Activated CD4-positive, alpha-beta T cell treated with anti-CD3 and anti-CD28 coated beads, Interleukin-2, Interleukin-6, amounts not matched to agents 100 ng/mL and 50 ng/mL, durations not matched to agents 16 hours and 8 hours (primary cell): ENCODE data around the gene LNPEP.
"Not testable (repeated sequence)": the region's sequence is repeated elsewhere in the genome, so short reads cannot be mapped to it uniquely, and the experiment has no call there.

Source experiments
- DNase-seq: peaks from one replicate; pipeline ENCODE4 v3.0.0-alpha.2; 2020

The LNPEP gene

DNA sequence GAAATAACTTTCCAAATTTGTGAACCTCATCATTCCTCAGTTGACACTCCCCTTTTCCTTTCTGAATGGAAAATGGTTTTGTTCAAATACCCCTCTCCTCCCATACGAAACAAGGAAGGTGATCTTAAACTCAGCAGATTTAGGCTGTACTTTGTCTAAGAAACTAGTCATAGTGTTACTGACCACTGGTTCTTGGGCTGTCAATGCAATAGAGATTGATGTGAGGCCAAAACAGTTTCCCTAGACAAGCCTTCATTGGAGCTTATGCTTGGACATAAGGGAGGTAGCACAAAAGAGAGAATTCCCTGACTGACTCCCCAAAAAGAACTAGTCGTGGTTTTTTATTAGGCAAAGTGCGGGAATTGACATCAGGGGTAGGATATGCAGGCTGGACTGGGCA is 5.3 kb upstream of the LNPEP start:
- no peak for DNase-seq

DNA sequence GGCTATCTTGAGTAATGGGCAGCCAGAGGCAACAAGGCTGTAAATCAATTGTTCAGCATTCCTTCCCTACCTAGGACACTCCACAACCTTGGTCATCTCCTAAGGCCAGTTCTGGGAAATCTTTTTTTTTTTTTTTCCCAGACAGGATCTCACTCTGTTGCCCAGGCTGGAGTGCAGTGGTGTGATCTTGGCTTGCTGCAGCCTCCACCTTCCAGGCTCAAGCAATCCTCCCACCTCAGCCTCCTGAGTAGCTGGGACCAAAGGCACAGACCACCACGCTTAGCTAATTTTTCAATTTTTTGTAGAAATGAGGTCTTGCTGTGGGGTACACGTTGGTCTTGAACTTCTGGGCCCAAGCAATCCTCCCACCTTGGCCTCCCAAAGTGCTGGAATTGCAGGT is 4.8 kb upstream of the LNPEP start:
- not testable (repeated sequence) for DNase-seq

DNA sequence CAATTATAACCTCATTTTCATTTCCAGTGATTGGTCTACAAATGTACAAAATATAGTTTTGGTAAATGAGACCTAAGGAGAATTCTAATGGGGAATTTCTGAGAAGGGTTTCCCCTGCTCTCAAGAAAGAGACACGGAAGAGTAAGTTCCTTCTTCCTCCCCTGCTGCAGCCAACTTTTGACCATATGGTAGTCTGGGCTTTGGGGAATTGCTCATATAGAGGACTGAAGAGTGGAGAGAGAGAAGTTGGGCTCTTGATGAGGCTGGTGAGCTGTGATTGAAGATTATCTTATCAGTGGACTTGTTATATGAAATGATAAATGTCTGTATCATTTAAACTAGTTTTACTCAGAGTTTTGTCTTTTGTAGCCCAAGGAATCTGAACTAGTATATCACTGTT is 4.3 kb upstream of the LNPEP start:
- no peak for DNase-seq

DNA sequence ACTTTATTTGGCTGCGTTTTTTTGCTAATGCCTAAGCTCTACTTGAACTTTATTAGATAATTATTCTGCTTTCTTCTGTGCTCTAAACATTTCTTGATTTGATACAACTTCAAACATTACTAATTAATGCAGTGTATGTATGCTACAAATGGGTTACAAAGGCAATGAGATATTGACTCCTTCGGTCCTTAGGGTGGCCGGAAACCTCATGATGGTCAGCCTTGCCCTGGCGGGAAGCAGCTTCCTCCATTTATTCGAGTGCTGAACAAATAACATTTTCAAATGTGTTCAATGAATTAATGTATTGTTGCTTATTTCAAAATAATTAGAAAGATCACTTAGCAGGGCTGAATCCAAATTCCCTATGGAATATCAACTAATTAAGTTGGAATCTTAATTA is 3.9 kb upstream of the LNPEP start:
- DNase-seq, result no peak

DNA sequence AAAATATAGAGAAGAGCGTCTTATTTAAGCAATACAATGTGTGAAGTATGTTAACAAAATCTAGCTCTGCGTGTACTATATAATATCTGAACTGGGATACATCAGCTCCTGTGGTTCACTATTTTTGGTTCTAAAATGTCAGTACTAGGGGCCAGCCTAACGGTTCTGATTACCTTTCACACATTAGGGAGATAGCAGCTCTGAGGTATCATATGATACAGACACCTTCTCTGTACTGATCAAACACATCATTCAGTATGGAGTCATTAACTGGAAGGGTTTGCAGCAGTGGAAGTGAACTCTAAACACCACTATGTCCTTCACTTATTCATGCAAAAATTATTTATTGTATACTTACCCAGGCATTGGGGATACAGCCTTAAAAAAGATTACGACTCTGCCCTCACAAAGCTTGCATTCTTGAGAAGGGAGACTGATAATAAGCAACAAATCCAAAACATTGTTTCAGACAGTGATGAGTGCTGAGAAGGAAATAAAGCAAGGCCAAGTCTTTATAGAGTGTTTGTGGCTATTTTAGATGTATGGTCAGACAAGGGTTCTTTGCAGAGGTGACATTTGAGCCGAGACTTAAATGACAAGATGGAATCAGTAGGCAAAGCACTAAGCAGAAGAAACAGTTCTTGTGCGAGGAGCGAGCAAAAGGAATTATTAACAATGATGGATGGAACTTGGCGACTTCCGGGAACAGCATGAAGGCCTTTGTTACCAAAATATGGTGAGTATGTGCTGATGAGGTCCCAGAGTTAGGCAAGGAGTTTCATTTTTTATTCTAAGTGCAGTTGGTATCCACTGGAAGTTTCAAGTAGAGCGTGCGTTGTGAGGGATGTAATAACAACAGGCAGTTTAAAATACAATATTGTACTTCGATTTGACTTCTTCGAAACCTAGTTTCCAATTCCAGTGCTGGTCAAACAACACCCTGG is 1.8 kb upstream of the LNPEP start:
- DNase-seq, result no peak

DNA sequence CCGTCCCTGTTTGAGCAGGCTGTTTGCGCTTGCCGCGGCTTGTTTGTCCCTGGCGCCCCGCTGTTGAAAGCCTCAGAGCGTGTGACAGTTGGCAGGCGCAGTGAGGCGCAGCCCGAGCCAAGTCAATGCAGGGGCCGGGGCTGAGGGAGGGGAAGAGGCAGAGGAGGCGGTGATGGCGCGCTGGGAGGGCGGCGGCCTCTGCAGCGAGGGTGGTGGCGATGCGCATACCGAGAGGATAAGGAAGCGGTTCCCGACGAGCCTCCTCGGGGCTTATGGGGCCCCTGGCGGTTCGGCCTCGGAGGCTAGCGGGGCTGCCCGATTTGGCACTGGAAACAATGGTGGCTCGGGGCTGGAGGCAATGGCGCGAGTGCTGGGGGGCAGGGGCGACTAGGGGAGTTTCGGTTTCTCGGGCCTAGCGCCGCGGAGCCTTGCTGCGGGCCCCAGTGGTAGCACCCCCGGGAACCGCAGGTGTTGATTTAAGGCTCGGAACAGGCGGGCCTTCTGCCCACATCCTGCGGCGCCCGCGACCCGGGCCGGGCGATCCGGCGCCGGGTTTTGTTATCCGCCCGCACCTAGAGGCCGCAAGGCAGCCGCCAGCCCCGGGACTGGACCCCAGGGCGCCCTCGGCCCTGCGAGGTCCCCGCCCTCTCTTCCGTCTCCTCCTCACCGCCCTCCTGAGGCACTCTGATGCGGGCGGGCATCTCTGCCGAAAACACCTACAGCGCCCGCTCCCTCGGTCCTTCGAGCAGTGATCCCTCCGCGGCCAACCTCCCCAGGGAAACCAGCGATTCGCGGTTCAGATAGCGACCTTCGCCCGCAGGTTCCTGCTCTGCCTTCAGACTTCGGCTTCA is 947 bp upstream of the LNPEP start:
- peak; percentile 97 for DNase-seq

DNA sequence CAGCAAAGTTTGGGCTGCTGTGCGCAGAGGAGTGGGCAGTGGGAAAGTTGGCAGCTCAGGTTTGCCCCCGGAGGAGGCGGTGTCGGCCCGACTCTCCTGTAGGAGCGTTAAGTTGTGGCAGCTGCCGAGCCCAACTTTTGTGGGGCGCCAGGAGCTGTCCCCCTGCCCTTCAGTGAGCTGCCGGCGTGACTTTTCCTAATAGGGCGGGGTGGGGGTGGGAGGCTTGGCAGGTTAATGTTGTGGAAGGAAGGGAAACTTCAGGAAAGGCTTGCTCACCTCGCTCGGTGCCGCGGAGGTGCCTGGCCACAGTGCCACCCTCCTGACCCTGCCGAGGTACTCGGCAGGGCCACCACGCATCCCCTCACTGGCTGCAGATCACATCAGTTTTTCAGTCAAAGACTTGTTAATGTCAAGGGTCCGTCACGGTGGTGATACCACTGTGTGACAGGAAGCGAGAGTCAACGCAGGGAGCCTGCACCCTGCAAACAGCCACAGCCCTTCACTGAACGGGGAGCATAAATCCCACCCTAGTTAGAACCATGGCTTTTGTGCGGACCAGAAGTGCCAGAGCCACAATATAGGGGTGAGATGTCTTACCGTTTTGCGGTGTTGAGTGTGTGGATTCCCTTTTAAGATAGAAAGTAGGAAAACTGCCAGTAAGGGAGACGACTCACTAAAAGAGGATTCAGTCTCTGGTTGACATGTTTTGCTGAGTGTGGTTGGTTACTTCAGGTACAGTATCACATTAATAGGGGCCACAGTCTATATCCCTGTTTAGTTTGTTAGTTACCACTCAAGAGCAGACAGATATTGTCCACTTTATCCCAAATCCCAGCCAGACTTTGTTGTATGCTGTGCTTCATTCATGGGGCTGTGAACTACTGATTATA is 796 bp downstream of the LNPEP start:
- DNase-seq, result peak; percentile 68

DNA sequence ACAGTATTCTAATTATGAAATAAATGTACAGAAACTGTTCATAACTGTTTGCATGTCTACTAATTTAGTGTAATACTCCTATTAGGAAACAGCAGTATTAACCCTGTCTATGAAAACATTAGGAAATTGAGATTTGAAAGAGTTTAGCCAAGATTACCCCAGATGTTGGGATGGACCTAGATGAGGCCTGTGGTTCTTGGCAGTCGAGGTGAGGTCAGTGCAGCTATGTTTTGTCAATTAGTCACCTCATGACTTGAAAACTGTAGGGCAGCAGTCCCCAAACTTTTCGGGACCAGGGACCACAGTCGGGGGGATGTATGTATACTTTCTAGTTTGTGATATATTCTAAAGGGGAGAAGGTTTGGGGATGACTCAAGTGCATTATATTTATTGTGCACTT is 4.7 kb downstream of the LNPEP start:
- no peak for DNase-seq

DNA sequence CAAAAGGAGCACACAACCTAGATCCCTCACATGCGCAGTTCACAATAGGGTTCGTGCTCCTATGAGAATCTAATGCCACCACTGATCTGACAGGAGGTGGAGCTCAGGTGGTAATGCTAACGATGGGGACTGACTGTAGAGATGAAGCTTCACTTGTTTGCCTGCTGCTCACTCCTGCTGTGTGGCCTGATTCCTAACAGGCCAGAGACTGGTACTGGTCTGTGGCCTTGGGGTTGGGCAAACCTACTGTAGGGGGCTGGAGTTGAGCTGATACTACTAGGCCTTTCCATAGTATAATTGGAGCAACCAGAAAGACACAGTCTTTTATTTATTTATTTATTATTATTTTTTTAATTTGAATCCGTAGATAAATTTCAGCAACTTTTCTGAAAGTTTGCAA is 5.3 kb downstream of the LNPEP start:
- no peak for DNase-seq

DNA sequence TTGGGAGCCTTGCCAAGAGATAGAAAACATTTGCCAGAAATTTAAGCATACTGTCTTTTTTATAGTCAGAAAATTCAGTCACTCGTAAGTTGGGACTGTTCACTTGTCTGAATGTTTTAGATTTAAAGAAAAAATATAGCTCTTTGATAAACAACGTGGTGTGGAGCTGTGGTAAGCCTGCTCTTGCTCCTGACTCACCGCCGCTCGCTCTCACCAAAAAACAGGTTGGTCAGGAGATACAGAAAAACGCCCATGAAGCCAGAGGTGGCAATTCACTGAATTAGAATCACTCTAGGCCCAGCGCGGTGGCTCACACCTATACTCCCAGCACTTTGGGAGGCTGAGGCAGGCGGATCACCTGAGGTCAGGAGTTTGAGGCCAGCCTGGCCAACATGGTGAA is 6.2 kb downstream of the LNPEP start:
- DNase-seq, result no peak

DNA sequence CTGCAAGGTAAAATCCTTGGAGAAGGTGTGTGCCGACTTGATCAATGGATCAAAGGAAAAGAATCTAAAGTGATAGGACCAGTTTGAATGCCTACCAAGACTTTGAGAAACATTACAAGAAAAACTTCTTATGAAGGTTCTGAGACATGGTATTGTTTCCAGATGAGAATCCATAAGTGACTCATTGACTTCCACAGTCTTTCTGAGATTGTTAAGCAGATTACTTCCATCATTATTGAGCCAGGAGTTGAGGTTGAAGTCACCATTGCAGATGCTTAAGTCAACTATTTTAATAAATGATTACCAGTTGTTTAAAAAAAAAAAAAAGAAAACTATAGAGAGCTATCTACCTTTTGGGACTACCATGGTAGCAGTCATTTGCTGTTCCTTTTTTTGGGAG is 7.0 kb downstream of the LNPEP start:
- no peak for DNase-seq

DNA sequence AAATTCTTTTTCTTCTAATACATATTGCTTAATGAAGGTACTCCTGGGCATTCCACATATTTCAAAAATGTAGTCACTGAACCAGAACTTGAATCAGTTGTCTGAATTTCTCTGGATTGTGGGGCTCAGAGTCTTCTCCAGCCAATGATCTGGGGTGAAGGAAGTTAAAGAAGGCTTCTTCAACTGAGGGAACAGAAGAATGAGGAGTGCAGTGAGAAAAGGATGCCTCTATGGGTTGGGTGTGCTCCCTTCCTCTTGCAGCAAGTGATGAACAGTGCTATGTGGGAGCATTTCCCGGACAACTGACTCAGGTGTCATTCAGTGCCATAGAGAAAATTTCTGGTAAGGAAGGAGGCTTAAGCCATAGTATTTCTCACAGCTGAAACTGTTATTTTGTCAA is 7.9 kb downstream of the LNPEP start:
- no peak for DNase-seq

DNA sequence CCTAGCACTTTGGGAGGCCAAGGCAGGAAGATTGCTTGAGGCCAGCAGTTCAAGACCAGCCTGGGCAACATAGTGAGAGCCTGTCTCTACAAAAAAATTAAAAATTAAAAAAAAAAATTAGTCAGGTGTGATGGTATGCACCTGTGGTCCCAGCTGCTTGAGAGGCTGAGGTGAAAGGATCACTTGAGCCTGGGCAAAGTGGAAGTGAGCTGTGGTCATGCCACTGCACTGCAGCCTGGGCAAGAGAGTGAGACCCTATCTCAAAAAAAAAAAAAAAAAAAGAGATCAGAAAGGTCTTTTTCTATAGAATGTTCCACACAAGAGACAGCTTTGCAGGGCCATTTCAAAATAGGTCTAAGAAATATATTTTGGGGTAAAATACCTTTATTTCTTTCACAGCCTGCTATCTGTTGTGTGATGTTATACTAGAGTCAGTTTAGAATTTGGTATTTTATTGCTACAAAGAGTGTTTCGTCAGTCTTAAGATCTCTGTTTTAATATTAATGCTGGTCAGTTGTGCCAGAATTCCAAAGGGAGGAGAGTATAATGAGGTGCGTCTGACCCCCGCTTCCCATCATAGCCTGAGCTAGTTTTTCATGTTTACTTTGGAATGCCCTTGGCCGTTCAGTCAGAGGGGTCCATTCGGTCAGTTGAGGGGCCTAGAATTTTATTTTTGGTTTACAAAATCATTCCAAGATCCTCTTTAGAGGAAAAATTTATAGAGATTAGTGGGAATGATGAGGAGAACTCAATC is 9.4 kb downstream of the LNPEP start:
- DNase-seq, result no peak

DNA sequence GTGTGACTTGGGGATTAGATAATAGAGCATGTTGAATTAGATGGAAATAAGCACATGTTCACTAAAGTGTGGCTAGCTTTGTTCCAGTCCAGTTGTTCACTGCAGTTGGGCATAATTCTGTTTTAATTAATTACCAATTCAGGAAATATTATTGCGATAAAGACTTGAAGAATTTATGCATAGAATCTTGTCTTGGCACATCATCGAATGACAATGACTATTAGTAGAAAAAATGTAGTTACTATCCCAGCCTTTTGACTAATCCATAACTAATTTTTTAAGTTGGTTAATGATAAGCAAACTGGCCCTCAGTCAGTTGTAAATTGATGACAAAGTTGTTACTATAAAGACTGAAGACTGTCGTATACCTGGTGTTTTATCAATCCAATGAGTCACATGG is 10.5 kb downstream of the LNPEP start:
- no peak for DNase-seq

DNA sequence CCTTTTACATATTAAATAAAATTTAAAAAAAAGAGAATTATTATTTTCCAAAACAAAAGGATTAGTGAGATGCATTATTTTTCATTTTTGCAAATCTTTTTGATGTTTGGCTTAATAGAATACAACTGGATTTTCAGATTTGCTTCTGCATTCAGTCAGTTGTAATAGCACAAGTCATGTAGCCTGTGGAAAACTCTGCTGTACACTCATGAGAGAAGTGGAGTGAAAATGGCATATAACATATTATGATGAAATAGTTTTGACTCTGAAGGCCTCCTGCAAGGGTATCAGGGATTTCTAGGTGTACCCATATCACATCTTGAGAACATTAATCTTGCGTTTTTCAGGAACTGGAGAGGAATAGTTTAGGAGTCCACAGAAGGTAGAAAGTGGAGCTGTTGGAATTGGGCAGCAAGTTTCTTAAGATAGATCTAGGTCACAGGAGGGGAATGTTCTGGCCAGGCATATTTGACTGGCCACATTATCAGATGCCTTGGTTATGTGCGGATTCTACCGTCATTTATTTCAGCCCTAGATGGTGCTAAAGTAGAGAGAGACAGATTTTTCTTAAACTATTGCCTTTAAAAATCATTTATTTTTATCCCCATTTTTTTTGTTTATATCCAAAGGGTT is 16.4 kb downstream of the LNPEP start:
- no peak for DNase-seq

DNA sequence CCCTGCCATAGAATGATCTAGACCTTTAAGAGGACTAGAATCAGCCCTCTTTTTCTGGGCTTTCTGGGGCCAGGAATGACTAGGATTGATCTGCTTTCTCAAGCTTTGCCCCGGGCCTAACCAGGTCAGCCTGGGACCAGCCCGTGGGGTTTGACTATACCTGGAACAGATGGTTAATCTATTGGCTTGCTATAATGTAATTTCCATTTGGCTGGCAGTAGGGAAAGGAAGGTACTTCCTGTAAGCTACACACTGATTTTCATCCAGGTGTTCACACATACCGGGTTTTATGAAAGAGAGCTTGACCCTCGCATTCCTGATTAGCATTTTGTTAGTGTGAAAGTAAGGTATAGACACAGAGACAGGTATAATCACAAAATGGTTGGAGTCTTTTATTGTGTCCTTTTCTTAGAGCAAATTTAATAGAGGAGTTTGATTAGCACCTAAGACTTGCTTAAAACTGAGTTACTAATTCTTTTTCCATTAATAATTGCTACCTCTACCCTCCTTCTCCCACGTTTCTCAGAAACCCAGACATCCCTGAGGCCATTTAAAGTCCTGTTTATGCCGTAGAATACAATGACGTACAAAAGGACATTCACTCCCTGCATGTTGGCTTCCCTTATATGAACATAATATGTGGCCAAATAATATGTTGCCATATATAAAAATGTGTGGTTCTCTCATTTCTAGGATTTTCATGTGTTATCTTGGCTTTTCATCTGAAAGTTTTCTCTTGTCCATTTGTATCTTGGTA is 17.3 kb downstream of the LNPEP start:
- no peak for DNase-seq

DNA sequence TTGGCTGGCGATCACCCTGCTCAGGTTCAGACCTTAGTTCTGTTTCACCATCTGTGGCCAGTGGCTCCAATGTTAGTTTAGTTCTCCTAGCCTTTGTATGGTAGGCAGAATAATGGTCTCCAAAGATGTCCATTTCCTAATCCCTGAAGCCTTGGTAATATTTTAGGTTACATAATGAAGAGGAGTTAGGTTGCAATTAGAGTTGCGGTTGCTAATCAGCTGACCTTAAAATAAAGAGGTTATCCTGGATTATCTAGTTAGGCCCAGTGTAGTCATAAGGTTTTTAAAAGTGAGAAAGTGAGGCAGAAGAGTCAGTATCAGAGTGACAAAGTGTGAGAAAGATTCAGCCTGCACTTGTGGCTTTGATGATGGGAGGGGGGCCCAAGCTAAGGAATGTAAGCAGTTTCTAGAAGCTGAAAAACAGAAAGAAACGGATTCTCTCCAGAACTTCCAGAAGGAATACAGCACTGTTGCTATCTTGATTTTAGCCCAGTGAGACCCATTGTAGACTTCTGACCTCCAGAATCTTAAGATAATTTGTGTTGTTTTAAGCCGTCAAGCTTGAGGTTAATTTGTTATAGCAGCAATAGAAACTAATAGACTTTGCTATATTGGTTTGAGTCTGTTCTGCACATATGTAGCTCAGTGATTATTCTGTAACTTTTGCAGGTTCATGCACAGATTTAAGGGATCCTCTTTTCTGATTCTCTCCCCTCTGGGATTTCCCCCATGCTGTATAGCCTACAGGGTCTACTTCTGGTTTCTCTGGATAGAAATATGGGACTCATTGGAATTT is 21.6 kb downstream of the LNPEP start:
- DNase-seq, result peak; percentile 78

DNA sequence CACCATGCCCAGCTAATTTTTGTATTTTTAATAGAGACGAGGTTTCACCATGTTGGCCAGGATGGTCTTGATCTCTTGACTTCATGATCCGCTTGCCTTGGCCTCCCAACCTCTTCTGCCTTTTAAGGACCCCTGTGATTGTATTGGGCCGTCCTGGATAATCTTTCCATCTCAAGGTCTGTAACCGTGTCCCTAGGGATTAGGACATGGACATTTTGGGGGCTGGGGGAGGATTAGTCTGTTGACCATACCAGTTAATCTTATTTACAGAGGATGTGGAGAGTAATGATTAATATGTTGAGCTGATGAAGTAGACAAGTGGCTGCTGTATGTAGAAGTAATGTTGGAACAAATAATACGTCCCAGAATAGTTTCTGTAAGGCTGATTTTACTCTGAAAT is 23.1 kb downstream of the LNPEP start:
- DNase-seq, result no peak

DNA sequence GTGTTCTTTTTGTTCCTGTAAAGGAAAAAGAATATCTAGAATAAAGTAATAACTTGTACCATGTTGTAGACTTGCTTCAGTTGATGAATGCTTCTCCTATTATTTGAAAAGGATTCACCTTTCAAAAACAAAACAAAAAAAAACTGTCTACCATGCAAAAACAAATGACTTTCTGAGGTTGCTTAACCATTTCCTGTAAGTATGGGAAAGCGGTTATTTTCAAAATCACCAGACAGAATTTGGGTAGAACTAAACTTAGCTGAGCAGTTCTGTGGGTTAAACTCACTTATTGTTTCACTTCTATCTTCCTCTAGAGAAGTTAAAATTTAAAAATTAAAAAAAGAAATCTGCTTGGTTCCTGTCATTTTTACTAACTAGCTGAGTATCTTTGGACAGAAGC is 25.2 kb downstream of the LNPEP start:
- peak; percentile 72 for DNase-seq

DNA sequence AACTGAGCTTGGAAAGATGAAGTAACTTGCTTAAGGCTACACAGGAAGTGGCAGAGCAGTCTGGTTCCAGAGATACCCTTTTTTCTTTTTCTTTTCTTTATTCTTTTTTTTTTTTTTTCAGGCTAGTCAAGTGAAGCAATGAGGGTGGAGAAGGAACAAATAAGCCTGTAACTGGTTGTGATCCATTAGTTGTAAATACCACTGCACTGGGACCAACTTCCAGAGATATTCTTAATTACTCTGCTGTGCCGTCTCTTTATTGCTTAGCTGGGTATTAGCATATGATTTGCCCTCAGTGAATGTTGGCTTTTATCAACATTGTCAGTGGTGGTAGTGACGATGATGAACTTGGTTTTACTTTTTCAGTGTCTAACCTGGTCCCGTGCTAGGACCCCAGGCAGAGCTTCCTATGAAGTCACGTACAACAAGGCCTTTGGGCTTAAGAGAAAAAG is 26.7 kb downstream of the LNPEP start:
- DNase-seq, result no peak
